ENCODE measurements around the gene AMH. TPM values are rescaled to one million over a fixed set of nuclear protein-coding genes. Genes with fewer than 3 reads are reported as not detected.

AMH gene
- total and polyA plus RNA-seq, 2 of the 13 experiments (the other 11 are each of a cell fraction or from before 2014, with no cell fraction given), result 0.03 to 0.18 TPM

- TF ChIP-seq PRMT3 (CRISPR knock-in tag; IDR thresholded peaks at IDR 0.05; ENCODE audit: borderline replicate concordance, low read depth) (no peak), POLR2G (IDR thresholded peaks at IDR 0.05; ENCODE audit: low read depth, low read length) (peak; percentile 69), ZNF101 (CRISPR knock-in tag; IDR thresholded peaks at IDR 0.05; ENCODE audit: borderline replicate concordance, low read depth) (no peak), POLR2A (IDR thresholded peaks at IDR 0.05; ENCODE audit: insufficient read depth in 1 of 2, low read depth in 2 of 2, low read length in 2 of 2) (peak in 1 of 2 experiments; percentile 18; a peak in 2 of 4 replicates), PHF5A (CRISPR knock-in tag; IDR thresholded peaks at IDR 0.05; ENCODE audit: low read depth, unreplicated experiment) (no peak), HOXD1 (CRISPR knock-in tag; IDR thresholded peaks at IDR 0.05) (no peak), ZNF510 (CRISPR knock-in tag; IDR thresholded peaks at IDR 0.05; ENCODE audit: low read depth) (no peak), REPIN1 (CRISPR knock-in tag; IDR thresholded peaks at IDR 0.05; ENCODE audit: borderline replicate concordance, low read depth) (no peak), ZNF713 (CRISPR knock-in tag; IDR thresholded peaks at IDR 0.05) (no peak), KMT2B (CRISPR knock-in tag; IDR thresholded peaks at IDR 0.05) (no peak), EZH2 (conservative IDR thresholded peaks at IDR 0.05; ENCODE audit: low read depth, low read length) (no peak), PBX2 (CRISPR knock-in tag; IDR thresholded peaks at IDR 0.05) (no peak), ZNF75D (CRISPR knock-in tag; IDR thresholded peaks at IDR 0.05; ENCODE audit: borderline replicate concordance) (no peak), ZNF543 (CRISPR knock-in tag; IDR thresholded peaks at IDR 0.05) (no peak), MIER3 (CRISPR knock-in tag; IDR thresholded peaks at IDR 0.05; ENCODE audit: borderline replicate concordance) (no peak), ZNF20 (CRISPR knock-in tag; IDR thresholded peaks at IDR 0.05) (no peak), ZSCAN22 (CRISPR knock-in tag; IDR thresholded peaks at IDR 0.05) (no peak), KDM4B (CRISPR knock-in tag; IDR thresholded peaks at IDR 0.05) (no peak), HCFC1 (IDR thresholded peaks at IDR 0.05; ENCODE audit: low read depth, low read length) (no peak), GABPB1 (CRISPR knock-in tag; IDR thresholded peaks at IDR 0.05) (no peak), ZBTB14 (CRISPR knock-in tag; IDR thresholded peaks at IDR 0.05) (no peak), MEIS1 (CRISPR knock-in tag; IDR thresholded peaks at IDR 0.05; ENCODE audit: borderline replicate concordance) (no peak), HOXA5 (CRISPR knock-in tag; IDR thresholded peaks at IDR 0.05) (no peak)
- TF ChIP-seq, protein P1, sequence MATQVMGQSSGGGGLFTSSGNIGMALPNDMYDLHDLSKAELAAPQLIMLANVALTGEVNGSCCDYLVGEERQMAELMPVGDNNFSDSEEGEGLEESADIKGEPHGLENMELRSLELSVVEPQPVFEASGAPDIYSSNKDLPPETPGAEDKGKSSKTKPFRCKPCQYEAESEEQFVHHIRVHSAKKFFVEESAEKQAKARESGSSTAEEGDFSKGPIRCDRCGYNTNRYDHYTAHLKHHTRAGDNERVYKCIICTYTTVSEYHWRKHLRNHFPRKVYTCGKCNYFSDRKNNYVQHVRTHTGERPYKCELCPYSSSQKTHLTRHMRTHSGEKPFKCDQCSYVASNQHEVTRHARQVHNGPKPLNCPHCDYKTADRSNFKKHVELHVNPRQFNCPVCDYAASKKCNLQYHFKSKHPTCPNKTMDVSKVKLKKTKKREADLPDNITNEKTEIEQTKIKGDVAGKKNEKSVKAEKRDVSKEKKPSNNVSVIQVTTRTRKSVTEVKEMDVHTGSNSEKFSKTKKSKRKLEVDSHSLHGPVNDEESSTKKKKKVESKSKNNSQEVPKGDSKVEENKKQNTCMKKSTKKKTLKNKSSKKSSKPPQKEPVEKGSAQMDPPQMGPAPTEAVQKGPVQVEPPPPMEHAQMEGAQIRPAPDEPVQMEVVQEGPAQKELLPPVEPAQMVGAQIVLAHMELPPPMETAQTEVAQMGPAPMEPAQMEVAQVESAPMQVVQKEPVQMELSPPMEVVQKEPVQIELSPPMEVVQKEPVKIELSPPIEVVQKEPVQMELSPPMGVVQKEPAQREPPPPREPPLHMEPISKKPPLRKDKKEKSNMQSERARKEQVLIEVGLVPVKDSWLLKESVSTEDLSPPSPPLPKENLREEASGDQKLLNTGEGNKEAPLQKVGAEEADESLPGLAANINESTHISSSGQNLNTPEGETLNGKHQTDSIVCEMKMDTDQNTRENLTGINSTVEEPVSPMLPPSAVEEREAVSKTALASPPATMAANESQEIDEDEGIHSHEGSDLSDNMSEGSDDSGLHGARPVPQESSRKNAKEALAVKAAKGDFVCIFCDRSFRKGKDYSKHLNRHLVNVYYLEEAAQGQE (IDR thresholded peaks at IDR 0.05; ENCODE audit: borderline replicate concordance in 1 of 2, low read depth in 1 of 2, low read length in 2 of 2), result no peak
- TF ChIP-seq, protein P2, sequence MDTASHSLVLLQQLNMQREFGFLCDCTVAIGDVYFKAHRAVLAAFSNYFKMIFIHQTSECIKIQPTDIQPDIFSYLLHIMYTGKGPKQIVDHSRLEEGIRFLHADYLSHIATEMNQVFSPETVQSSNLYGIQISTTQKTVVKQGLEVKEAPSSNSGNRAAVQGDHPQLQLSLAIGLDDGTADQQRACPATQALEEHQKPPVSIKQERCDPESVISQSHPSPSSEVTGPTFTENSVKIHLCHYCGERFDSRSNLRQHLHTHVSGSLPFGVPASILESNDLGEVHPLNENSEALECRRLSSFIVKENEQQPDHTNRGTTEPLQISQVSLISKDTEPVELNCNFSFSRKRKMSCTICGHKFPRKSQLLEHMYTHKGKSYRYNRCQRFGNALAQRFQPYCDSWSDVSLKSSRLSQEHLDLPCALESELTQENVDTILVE (CRISPR knock-in tag; IDR thresholded peaks at IDR 0.05), result no peak
These were observed 17.4 kb upstream of the AMH start (continued) for GRCh38 chr19:2231621-2232221.

Measured in HepG2 (cell line).